HG03159 (cell line): ENCODE results near the gene WWOX.

Source experiments
- ATAC-seq: cut with Tn5 transposase; IDR thresholded peaks from one replicate; pipeline ENCODE4 v1.9.1; 2021; ENCODE audit warnings: mild to moderate bottlenecking, moderate library complexity; ENCODE audit not compliant: unreplicated experiment

The WWOX gene

DNA sequence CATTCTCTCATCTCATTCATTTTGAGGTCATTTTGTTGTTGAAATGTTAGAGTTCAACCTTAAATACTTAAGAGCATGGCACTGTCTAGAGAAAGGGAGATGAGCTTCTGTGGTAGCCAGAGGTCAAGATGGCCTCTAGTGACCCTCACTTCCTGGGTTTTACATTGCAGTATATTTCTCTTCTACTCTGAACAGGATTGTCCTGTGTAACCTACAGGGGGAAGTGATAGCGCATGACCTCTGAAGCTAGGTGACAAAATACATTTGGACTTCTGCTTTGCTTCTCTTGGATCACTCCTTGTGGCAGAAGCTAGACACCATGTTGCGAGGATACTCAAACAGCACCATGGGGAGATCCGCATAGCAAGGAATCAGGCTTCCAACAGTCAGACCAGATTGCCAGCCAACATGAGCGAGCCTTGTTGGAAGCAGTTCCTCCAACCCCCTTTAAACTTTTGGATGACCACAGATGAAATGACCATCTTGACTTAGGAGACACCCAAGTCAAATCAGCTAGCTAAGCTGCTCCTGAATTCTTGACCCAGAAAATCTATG is 752.7 kb downstream of the WWOX start:
- ATAC-seq = no peak

DNA sequence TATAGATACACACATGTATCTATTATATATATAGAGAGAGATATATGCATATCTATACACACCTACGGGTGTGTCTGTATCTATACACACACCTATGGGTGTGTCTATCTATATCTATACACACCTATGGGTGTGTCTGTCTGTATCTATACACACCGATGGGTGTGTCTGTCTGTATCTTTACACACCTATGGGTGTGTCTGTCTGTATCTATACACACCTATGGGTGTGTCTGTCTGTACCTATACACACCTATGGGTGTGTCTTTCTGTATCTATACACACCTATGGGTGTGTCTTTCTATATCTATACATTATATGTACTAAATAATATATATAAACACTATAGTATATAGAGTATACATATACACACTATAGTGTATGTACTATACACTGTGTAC is 762.6 kb downstream of the WWOX start:
- ATAC-seq = no peak

DNA sequence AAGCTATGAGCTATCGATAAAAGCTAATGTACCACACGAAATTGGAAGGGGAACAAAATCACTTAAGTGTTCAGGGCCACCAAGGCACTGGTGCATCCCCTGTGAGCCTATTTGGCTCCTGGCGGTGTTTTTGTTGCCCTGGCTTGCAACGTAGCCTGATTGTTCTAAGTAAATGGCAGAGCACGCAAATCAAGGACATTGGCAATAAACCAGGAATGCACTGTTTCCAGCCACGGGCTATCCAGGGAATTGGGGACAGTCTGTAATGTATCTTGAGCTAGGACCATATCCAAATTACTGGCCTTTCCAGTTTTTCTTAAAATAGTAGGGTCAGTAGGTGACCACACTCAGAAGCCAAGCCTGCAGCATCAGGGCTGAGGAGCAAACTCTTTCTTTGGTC is 767.1 kb downstream of the WWOX start:
- ATAC-seq = no peak

DNA sequence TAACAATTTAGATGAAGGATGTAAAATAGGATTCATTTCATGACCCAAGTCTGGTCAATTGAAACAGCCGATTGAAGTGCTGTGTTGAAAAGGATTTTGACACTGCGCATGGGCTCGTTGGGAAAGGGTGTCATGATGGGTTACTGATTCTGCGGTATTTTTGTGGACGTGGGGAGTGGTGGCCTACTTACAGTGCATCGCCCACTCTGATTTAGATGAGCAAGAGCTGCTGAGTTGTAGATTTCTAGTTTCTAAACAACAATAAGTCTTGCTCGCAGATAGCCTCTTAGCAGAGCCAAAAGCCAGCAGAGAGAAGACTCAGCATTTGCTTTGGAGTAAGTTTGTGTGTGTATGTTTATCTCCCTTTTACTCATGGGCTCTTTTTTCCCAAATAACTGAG is 770.0 kb downstream of the WWOX start:
- no peak for ATAC-seq

DNA sequence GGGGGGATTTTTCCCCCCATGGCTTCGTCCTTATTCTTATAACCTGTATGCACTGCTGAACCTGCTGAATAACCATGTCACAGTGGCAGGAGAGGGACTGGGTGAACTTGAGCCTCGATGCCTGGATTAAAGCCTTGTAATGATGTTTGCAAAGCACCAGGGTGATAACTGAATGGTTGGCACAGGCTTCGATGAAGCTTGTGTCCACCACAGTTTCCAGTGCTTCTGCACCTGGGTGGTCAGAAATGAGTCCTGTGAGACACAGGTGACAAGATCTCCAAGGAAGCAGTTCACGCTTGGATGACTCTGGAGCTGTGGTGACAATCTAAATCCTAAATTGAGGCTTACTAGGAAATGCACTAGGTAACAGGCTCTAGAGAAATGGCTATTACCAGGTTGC is 771.8 kb downstream of the WWOX start:
- ATAC-seq = no peak

DNA sequence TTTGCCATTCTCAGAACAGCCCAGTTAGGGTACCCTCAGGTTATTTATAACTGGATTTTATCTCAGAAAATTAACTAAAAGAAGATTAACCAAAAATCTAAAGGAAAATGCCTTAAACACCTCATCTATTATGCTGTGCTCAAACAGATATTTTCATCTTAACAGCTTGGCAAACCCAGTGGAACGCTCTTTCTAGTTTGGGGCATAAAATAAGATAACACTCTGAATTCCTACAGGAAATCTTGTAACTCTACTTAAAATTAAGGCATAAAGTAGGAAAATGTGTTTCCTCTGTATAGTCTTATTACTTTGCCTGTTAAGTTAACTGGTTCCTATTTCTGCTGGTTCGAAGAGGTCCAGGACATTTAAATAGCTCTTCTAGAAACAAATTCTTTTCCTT is 777.2 kb downstream of the WWOX start:
- ATAC-seq = no peak

DNA sequence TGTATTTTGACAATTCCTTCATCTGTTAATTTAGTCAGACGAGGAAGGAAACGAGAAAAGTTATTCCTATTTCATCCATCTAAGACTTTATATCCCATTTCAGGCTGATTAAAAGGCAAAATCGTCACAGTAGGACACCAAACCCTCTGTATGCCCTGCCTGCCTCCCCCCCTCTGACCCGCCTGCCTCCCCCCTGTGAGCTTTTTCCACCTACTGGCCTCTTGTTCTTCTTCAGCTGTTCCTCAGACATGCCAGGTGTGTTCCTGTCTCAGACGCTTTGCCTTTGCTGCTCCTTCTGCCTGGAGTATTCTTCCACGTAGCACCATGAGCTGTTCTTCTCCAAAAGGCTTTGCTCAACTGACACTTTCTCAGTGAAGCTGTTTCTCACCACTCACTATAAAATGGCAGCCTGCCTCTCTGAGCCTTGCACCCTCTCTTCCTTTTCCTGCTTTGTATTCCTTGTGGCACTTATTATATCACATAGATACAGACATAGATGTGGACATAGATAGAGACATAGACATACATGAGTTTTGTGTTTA is 777.7 kb downstream of the WWOX start:
- no peak for ATAC-seq

DNA sequence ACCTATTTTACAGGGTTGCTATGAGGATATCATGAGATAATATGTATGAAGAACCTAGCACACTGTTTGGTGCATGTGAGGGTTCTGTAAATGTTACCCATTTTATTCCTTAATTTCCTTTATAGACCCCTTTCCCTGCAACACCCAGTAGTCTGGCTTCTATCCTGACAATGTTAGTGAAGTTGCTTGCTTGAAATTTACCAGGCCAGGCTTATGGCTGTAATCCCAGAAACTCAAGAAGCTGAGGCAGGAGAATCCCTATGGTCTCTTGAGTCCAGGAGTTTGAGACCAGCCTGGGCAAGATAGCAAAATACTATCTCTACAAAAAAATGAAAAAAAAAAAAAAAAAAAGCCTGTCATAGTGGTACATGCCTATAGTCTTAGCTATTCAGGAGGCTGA is 779.1 kb downstream of the WWOX start:
- no peak for ATAC-seq

DNA sequence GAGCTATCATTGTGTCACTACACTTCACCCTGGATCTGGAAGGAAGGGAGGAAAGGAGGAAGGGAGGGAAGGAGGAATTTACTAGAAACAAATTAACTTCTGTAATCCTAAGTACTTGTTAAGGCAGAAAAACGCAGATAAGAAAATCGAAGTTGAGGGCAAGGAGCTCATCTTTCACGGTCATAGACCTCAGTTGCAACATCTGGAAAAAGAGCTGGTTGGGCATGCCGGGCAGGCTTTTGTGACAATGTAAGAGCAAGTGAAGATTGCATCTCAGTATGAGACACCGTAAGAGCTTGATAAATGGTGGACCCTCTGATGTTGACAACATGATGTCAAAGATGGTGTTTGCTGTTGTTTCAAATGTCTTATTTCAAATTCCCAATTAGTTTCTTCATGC is 779.6 kb downstream of the WWOX start:
- ATAC-seq = no peak

DNA sequence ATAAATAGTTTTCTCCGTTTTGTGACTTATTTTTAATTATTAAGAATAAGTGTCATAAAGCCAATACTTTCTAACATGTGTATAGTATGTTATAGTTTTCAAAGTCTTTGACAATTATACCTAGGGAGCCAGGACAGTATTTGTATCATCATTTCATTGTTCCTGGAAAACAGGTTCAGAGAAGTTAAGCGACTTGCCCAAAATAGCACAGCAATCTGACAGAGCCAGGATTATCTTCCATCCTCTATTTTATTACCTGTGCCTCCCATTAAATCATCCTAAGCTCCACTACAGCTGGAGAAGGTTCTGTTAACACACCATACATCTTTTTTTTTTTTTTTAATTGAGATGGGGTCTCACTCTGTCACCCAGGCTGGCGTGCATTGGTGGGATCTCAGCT is 782.7 kb downstream of the WWOX start:
- ATAC-seq = no peak

DNA sequence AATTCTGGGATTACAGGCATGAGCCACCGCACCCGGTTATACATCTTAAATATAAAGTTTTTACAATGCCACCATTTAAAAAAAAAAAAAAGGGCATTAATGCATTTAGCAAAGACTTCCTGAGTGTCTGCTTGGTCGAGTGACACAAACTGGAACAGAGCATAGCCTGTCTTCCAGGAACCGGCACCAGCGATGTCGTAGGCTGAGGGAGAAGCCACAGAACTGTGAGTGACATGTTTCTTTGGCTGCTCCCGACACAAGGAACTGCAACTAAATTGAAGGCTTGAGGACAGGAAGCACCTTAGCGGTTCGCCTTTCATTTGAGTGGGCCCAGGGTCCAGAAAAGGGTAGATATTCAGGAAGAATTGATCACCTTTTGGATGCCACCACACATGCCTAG is 783.3 kb downstream of the WWOX start:
- no peak for ATAC-seq

DNA sequence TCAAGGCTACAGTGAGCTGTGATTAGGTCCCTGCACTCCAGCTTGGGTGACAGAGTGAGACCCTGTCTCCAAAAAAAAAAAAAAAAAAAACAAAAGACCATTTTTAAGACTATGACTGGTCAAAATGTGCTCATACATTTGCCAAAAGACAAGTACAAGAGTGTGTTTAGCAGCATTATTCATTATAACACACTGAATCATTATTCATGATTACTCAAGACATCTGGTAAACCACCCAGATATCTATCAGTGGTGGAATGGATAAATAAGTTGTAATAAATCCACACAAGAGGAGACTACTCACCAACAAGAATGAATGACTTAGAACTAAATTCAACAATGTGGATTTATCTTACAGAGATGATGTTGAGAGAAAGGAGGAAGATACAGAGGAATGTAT is 784.8 kb downstream of the WWOX start:
- no peak for ATAC-seq

DNA sequence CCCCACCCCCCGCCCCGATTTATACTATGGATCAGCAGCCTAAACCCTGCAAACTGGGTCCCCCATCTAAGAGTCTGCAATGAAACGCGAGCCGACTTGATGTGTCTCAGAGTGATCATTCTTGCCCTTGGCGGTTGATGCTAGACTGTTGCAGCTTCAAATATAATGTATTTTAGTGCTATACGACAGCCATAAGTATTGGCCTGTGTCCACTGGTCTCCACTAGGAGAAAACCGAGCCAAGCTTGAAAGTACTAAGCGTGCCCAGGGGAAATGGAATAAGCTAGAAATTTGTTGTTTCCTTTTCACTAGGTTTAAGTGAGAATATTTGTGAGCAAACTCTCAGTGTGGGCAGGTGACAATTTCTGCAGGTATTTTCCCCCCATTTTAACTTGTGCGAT is 789.9 kb downstream of the WWOX start:
- no peak for ATAC-seq

DNA sequence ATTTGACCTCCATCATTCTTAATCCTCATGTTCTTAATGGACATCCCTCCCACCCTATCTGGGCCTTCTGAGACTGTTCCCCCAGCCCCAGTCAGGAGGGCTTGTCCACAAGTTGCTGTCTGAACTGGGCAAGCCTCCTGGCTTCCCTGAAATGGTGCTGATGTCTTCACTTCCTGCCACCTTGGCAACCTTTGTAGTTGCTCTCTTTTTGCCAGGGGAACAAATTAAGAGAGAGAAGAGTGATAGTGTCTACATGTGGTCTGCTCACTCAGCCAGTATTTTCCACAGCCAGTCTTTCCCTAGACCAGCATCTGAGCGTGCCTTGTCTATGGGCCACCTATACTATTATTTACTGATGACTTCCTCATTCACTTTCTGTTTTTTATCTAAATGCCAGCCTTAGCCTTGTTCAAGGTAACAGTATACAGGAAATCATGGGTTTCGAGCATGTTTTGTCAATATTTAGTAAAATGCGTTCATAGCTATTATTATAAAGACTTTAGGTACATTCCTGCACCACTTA is 791.0 kb downstream of the WWOX start:
- ATAC-seq = no peak

DNA sequence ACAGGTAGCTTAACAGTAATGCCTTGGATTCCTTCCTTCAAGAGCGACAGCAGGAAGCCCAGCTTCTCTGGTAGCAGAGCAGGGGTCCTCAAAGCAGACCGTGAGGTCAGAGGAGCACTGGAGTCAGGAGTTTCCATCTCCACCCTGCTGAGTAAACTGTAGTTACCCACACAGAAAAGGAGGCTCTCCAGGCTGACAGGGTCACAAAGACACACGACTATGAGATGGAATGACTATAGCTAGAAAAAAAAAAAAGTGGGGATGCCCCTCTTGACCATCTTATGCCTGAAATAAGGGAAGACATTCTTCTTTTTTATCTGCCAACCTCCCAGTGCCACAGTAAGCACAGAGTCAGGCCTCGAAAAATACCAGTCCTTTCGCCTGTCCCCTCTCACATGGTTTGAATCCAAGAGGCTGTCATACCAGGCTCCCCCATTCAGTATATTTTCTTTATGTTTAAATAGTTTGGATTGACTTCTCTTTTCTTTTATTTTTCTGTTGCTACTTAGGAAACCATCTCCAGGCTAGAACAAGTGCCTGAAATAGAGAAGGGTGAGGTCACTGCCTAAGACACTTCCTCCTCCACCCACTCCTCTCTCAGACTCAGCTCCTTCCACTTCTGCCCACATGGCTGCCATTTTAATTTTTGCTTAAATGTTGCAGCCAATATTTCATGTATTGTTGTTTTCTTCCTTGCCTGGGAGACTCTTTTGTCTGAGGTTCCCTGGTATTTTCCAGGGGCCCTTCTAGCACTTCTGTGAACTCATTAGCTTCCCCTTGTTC is 793.7 kb downstream of the WWOX start:
- ATAC-seq = no peak

DNA sequence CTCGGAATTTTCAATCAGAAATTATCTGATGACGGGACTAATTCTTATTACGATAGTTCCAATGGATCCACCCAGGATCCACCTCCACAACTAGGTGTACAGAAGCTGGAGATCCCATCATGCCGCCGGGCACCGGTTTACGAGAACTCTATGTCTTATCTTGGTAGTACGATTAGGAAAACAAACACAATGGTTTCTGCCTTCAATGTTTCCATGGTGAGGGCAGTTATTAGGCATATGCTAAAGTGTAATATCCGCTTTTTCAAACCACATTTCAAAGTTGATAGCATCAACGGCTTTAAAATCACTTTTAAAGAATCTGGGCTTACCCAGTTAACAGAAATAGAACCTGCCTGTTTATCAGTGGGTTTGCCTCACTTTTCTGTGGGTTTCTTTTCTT is 795.4 kb downstream of the WWOX start:
- ATAC-seq = no peak

DNA sequence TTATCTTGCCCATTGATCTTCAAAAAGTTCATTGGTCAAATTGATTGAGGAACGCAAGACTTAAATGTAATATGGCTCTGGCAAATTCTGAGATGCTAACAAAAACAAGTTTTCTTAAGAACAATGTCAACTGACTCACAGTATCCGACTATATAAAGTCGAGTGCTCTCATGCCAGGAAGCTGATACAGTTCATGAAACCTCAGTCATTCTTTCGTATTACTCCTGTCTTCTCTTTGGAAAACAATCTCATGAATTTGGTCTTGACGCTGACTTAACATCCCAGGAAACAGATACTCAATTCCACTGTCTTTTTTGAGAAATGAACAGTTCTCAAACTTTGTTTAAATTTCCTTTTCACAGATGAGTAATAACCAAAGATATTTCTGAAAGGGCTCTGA is 796.2 kb downstream of the WWOX start:
- ATAC-seq = no peak

DNA sequence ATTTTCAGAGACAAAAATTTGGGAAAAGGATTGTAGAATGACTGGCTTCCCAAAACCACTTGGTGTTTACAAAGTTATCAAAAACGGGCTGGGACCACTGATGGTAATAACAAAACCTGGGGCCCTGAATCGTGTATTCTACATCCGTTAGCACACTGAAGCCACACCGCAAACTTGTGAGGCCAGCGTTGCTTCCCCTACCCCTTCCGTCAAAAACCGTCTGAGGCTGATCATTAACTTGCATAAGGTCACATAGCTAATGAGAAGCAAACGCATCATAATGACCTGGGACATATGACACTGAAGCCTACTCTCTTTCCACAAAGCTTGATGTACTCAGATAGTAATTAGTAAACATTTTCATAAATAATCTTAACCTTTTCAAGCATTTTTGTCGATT is 796.8 kb downstream of the WWOX start:
- ATAC-seq = no peak

DNA sequence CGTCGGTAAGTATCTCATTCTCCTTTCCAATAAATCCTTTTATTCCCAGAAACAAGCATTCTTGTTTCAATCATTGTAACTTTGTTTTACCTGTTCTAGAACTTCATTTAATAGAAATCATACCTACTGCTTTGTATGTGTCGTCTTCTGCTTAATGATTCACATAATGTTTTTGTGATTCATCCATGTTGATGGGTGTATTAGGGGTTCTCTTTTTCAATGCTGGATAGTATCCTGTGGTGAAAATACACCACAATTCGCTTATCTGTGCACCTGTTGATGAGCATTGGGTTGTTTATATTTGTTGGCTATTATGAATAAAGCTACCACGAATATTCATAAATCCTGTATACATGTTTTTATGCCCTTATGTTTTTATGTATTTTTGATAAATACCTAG is 797.8 kb downstream of the WWOX start:
- ATAC-seq = no peak

DNA sequence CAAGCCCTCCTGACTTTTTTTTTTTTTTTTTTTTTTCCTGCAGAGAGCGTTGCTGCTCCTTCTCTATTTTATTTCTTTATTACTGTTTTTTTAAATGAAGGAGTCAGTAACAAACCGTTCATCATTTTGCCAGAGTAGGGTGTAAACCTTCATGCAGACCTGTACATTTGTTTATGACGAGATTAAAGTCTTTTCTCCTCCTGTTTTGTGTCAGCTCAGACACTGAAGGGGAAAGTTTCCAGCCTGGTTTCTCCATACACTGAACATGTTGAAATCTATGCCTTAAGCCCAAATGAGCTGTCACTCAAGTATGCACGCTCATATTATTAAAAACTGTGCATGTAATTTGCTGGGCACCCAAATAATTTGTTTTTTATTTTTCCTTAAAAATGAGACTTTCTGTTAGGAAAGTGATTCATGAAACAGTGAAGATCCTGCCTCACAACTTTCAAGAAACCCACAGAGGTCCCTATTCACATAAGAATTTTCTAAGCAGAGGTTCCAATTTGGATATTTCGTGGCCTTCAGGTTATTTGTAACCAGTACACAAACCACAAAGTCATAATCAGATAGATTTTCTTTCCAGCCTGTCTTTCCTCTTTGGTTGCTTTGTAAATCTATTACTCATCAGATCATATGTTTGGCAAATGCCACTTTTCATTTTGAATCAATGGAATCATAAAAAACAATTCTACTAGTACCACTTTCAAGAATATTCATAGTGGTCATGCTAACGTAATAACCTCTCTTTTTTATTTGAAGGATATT is 800.8 kb downstream of the WWOX start:
- ATAC-seq = no peak

DNA sequence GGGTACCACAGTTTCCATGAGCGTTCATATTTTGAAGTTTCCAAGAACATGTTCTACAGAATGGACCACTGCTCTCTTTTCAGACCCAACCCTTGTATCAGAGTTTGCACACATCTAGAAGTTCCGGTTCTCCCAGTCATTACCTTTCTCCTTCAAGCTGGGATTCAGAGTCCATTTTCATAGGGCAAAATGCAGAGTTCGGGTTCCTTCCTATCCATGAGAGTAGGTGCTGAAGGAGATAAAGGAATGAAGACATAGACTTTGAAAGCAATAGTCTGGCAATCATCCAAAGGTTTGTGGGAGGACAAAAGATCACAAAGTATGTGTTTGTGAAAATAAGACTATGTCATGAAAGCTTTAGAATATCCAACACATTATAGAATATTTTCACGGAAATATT is 801.5 kb downstream of the WWOX start:
- no peak for ATAC-seq

DNA sequence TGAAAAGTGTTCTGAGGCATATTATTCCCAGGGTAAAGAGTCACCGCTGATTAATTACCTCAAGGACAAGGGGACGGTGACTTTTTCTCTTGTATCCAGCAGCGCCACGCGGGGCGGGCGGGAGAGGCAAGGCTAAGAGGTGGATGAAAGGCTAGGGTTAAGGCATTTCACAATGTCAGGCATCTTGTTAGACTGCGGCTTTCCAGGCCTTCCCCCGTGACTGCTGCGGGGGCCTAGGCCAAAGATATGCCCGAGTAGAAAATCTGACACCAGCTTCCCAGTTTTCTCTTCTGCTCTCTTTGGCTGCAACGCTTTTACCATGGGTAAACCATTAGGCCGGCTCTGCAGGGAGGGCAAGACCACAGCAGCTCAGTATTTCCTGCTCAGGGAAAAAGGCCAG is 802.9 kb downstream of the WWOX start:
- no peak for ATAC-seq
